Activated CD8-positive, alpha-beta memory T cell treated with anti-CD3 and anti-CD28 coated beads, Interleukin-2, amount 10 ng/mL, durations not matched to agents 7 days and 5 days (primary cell): ENCODE results near the gene SIRPB1. TPM values are rescaled to one million over a fixed set of nuclear protein-coding genes. Genes with fewer than 3 reads are reported as not detected.
"Not testable (repeated sequence)": the region's sequence is repeated elsewhere in the genome, so short reads cannot be mapped to it uniquely, and the experiment has no call there.

ENCODE experiments used
- ATAC-seq: fragments of 150-1000 bp; cut with Tn5 transposase; one replicate; pipeline ENCODE4 v1.10.0; 2021; ENCODE audit warnings: moderate library complexity
- CTCF ChIA-PET: fragments of 350-600 bp; sonication (Branson Sonifier 250); formaldehyde crosslinking; loops from one replicate; lab custom pipeline; 2021; ENCODE audit warnings: antibody characterized with exemption; lab: Charles Lee
- DNase-seq: peaks from one replicate; pipeline ENCODE4 v3.0.0-alpha.2; 2020
- H3K27ac Mint-ChIP-seq: one replicate; pipeline ENCODE4 v1.8.0; 2021; ENCODE audit warnings: mild to moderate bottlenecking, mixed read lengths
- H3K27me3 Mint-ChIP-seq: one replicate; pipeline ENCODE4 v1.8.0; 2021; ENCODE audit warnings: mixed read lengths
- H3K36me3 Mint-ChIP-seq: one replicate; pipeline ENCODE4 v1.8.0; 2021; ENCODE audit warnings: mild to moderate bottlenecking, mixed read lengths
- H3K4me1 Mint-ChIP-seq: one replicate; pipeline ENCODE4 v1.8.0; 2021; ENCODE audit warnings: mixed read lengths
- H3K4me3 Mint-ChIP-seq: one replicate; pipeline ENCODE4 v1.8.0; 2021; ENCODE audit warnings: mild to moderate bottlenecking, moderate library complexity, mixed read lengths
- H3K9me3 Mint-ChIP-seq: one replicate; pipeline ENCODE4 v1.8.0; 2022; ENCODE audit warnings: low read depth, mixed read lengths
- total RNA-seq, 2 experiments: library from RNA; stranded (reverse); gene quantifications; one replicate each; pipeline ENCODE4 v1.2.3, GENCODE V29; 2021

Gene SIRPB1
- total RNA-seq, 2 experiments from 2014 or later: 6.0 to 8.3 TPM

- DNase-seq (peak; percentile 64), ATAC-seq (peak; percentile 18)
- Mint-ChIP-seq H3K4me1 (peaks cover 81% of the 10 kb centered on the region), H3K36me3 (peaks cover 67% of the 10 kb centered on the region), H3K4me3 (peak overlapping the region; percentile 8), H3K27ac (peak overlapping the region; percentile 65), H3K9me3 (peaks cover 6% of the 10 kb centered on the region), H3K27me3 (no peaks in the 10 kb centered on the region)
- CTCF ChIA-PET: interaction anchor here (0.8 to 2.9 kb wide), 2 partner anchors 24 to 81 kb away, joined by 4 to 7 read pairs; no protein-coding TSS in a partner anchor
Measured at GRCh38 chr20:1652960-1653359, 33.2 kb upstream of the SIRPB1 start.

GRCh38 chr20:1652104-1652503, 32.3 kb upstream of the SIRPB1 start:
- peak; percentile 33 for DNase-seq
- Mint-ChIP-seq H3K4me1 (peaks cover 82% of the 10 kb centered on the region), H3K4me3 (peak overlapping the region; percentile 19), H3K27ac (peak overlapping the region; percentile 71), H3K27me3 (no peaks in the 10 kb centered on the region), H3K9me3 (peaks cover 6% of the 10 kb centered on the region), H3K36me3 (peaks cover 75% of the 10 kb centered on the region)
- CTCF ChIA-PET: interaction anchor here (1.9 to 2.9 kb wide), 2 partner anchors 82 to 125 kb away, joined by 7 to 8 read pairs; no protein-coding TSS in a partner anchor
- ATAC-seq: no peak

- Mint-ChIP-seq H3K36me3 (peaks cover 79% of the 10 kb centered on the region), H3K4me3 (peak overlapping the region; percentile 19), H3K27me3 (no peaks in the 10 kb centered on the region), H3K4me1 (peaks cover 83% of the 10 kb centered on the region), H3K9me3 (peaks cover 6% of the 10 kb centered on the region), H3K27ac (peak overlapping the region; percentile 71)
- CTCF ChIA-PET: interaction anchor here (1.0 to 2.9 kb wide), 5 partner anchors 14 to 126 kb away, joined by 3 to 8 read pairs (median 4); no protein-coding TSS in a partner anchor
- DNase-seq (peak; percentile 40), ATAC-seq (peak; percentile 29)
Measured at GRCh38 chr20:1651268-1652058, 31.7 kb upstream of the SIRPB1 start.

DNA sequence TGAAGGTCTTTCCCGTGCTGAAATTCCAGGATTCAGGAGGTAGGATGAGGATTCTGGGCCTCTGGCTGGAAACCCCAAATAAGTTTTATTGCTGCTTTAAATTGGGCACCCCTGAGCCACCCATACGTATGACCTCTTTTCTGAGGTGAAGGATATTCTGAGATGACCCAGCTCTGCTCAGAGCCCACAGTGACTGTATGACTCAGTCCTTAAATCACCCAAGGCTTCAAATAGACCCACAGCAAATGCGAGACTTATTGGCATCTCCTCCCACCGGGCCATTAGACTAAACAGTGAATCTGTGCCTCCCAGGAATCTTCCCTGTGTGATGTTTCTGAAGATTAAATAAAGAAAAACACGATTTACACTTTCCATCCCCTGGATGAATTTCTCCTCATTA, 28.3 kb upstream of the SIRPB1 start:
- Mint-ChIP-seq H3K27ac (no peak overlapping the region), H3K4me1 (peaks cover 59% of the 10 kb centered on the region), H3K9me3 (no peaks in the 10 kb centered on the region), H3K27me3 (no peaks in the 10 kb centered on the region), H3K36me3 (peaks cover 74% of the 10 kb centered on the region), H3K4me3 (no peak overlapping the region)
- ATAC-seq (peak; percentile 28), DNase-seq (peak; percentile 40)
- CTCF ChIA-PET: interaction anchor here (0.8 kb wide), 1 partner anchor 181 kb away, joined by 3 read pairs; the partner anchor contains the start of gene NSFL1C

GRCh38 chr20:1646975-1647431, 27.2 kb upstream of the SIRPB1 start:
- ATAC-seq (no peak), DNase-seq (peak; percentile 40)
- peak overlapping the region; percentile 67 for H3K27ac Mint-ChIP-seq

GRCh38 chr20:1644101-1644962, 24.5 kb upstream of the SIRPB1 start:
- Mint-ChIP-seq H3K4me1 (peaks cover 31% of the 10 kb centered on the region), H3K36me3 (peaks cover 58% of the 10 kb centered on the region), H3K9me3 (peaks cover 2% of the 10 kb centered on the region), H3K27ac (no peak overlapping the region), H3K4me3 (no peak overlapping the region), H3K27me3 (no peaks in the 10 kb centered on the region)
- ATAC-seq: no peak
- CTCF ChIA-PET: no interaction called here
- no peak for DNase-seq

More at GRCh38 chr20:1646975-1647431, 27.2 kb upstream of the SIRPB1 start:
- Mint-ChIP-seq H3K27me3 (no peaks in the 10 kb centered on the region), H3K4me3 (no peak overlapping the region), H3K36me3 (peaks cover 69% of the 10 kb centered on the region), H3K4me1 (peaks cover 50% of the 10 kb centered on the region), H3K9me3 (no peaks in the 10 kb centered on the region)
- CTCF ChIA-PET: no interaction called here

- H3K27me3 Mint-ChIP-seq, H3K4me1 Mint-ChIP-seq, H3K4me3 Mint-ChIP-seq, H3K9me3 Mint-ChIP-seq, ATAC-seq, DNase-seq, H3K27ac Mint-ChIP-seq, CTCF ChIA-PET: not testable (repeated sequence)
- peaks cover 37% of the 10 kb centered on the region for H3K36me3 Mint-ChIP-seq
Measured at GRCh38 chr20:1638643-1639042, 18.8 kb upstream of the SIRPB1 start.

DNA sequence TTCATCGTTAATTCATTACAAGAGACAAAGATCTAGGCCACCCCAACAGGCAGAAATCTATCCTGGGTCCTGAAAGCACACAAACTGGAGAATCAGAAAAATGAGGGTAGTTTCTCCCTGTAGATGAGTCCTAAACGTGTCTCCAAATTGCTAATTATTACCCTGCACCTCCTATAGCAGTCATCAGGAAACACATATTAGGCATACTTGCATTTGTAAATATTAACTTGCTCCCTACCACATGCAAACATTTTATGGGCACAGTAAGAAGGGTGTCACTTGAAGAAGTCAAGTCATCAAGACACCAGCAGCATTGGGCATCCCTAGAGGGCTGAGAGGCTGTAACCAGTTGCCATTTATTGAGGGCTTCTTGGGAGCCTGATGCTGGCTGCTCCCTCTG, 17.9 kb upstream of the SIRPB1 start:
- CTCF ChIA-PET: no interaction called here
- no peak overlapping the region for H3K27ac Mint-ChIP-seq
- peaks cover 2% of the 10 kb centered on the region for H3K9me3 Mint-ChIP-seq
- peaks cover 44% of the 10 kb centered on the region for H3K36me3 Mint-ChIP-seq
- no peak for ATAC-seq
- H3K27me3 Mint-ChIP-seq: no peaks in the 10 kb centered on the region
- H3K4me1 Mint-ChIP-seq: peaks cover 15% of the 10 kb centered on the region
- DNase-seq: no peak
- H3K4me3 Mint-ChIP-seq: no peak overlapping the region

DNA sequence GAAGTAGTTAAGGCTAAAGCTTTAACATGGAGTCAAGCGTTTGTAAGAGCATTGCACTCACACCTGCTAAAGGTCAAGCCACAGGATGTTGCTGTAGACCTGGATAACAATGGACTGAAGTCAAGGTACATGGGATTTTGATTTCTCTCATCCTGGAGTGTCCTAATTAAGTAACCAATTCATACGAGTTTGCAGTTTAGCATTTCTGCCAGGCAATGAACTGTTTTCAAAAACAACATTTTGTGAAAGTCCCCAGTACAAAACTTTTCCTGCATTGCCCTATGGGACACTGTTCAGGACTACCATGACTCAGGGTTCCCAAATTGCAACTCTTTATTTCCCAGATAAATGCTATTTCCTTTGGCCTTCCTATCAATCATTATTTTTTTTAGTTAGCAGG, 17.4 kb upstream of the SIRPB1 start:
- Mint-ChIP-seq H3K36me3 (peaks cover 49% of the 10 kb centered on the region), H3K9me3 (peaks cover 2% of the 10 kb centered on the region), H3K27ac (no peak overlapping the region)

GRCh38 chr20:1636621-1637020, 16.8 kb upstream of the SIRPB1 start:
- Mint-ChIP-seq H3K4me3 (no peak overlapping the region), H3K4me1 (peaks cover 26% of the 10 kb centered on the region), H3K27me3 (no peaks in the 10 kb centered on the region), H3K27ac (no peak overlapping the region), H3K36me3 (peaks cover 54% of the 10 kb centered on the region), H3K9me3 (peaks cover 2% of the 10 kb centered on the region)
- CTCF ChIA-PET: interaction anchor here (0.9 kb wide), 1 partner anchor 98 kb away, joined by 3 read pairs; no protein-coding TSS in a partner anchor
- DNase-seq (no peak), ATAC-seq (no peak)

More for the DNA sequence above, 17.4 kb upstream of the SIRPB1 start:
- H3K27me3 Mint-ChIP-seq: no peaks in the 10 kb centered on the region
- no peak overlapping the region for H3K4me3 Mint-ChIP-seq
- CTCF ChIA-PET: interaction anchor here (0.9 kb wide), 1 partner anchor 98 kb away, joined by 3 read pairs; no protein-coding TSS in a partner anchor
- H3K4me1 Mint-ChIP-seq: peaks cover 20% of the 10 kb centered on the region
- DNase-seq (no peak), ATAC-seq (no peak)

DNA sequence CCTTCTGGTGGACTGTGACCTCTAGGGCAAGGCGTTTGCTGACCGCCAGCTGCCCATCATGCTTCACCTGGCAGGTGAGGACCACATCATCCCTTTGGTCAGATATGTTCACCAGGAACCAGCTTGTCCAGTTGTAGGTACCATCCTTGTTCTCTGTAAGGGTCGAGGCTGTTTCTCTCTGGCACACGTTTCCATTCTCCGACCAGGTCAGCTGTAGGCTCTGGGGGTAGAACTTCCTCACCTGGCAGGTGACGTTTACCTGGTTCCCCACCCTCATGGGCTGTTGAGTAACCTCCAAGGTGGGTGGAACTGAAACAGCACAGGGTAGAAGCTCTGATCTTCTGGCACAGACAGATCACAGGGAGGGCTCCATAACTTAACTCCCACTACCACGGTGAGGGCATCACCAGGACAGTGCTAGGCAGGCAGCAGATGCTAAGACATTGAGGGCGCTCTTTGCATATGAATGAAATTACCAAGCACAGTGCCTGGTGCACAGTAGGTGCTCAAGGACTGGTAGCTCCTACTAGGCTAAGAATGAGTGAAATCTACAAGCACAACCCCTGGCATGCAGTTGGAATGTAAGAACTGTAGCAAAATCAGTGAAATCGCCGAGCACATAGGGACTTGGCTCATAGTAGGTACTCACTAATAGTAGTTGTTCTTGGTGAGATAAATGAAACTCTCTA, 15.6 kb upstream of the SIRPB1 start:
- peaks cover 34% of the 10 kb centered on the region for H3K4me1 Mint-ChIP-seq
- H3K4me3 Mint-ChIP-seq: no peak overlapping the region
- no peak overlapping the region for H3K27ac Mint-ChIP-seq
- H3K9me3 Mint-ChIP-seq: peaks cover 2% of the 10 kb centered on the region
- CTCF ChIA-PET: interaction anchor here (0.9 kb wide), 1 partner anchor 99 kb away, joined by 3 read pairs; no protein-coding TSS in a partner anchor
- H3K36me3 Mint-ChIP-seq: peaks cover 58% of the 10 kb centered on the region
- H3K27me3 Mint-ChIP-seq: no peaks in the 10 kb centered on the region
- ATAC-seq (no peak), DNase-seq (no peak)

GRCh38 chr20:1633535-1633934, 13.7 kb upstream of the SIRPB1 start:
- Mint-ChIP-seq H3K27ac (no peak overlapping the region), H3K9me3 (no peaks in the 10 kb centered on the region), H3K4me3 (no peak overlapping the region), H3K4me1 (peaks cover 32% of the 10 kb centered on the region), H3K36me3 (peaks cover 63% of the 10 kb centered on the region), H3K27me3 (no peaks in the 10 kb centered on the region)
- DNase-seq: no peak
- CTCF ChIA-PET: no interaction called here
- ATAC-seq: no peak
